ENCODE measurements around the gene NFATC4.

NFATC4 gene

GRCh38 chr14:24411443-24412389 lies 43.7 kb downstream of the NFATC4 start:
- peak; percentile 36 for DNase-seq

GRCh38 chr14:24414077-24414476 lies 46.1 kb downstream of the NFATC4 start:
- no peak for DNase-seq

- DNase-seq, result no peak
Observed at GRCh38 chr14:24414732-24415420, 46.9 kb downstream of the NFATC4 start.

- no peak for DNase-seq
Observed at GRCh38 chr14:24415421-24416253, 47.7 kb downstream of the NFATC4 start.

- no peak for DNase-seq
Observed at GRCh38 chr14:24416254-24416931, 48.4 kb downstream of the NFATC4 start.

- no peak for DNase-seq
Observed at GRCh38 chr14:24416932-24417619, 49.1 kb downstream of the NFATC4 start.

GRCh38 chr14:24417832-24418491 lies 50.0 kb downstream of the NFATC4 start:
- DNase-seq, result no peak

- no peak for DNase-seq
Observed at GRCh38 chr14:24418492-24418873, 50.5 kb downstream of the NFATC4 start.

- no peak for DNase-seq
Observed at GRCh38 chr14:24422261-24422660, 54.3 kb downstream of the NFATC4 start.

GRCh38 chr14:24422694-24423601 lies 55.0 kb downstream of the NFATC4 start:
- DNase-seq, result no peak

- DNase-seq, result no peak
Observed at GRCh38 chr14:24425704-24426103, 57.7 kb downstream of the NFATC4 start.

GRCh38 chr14:24426150-24426911 lies 58.3 kb downstream of the NFATC4 start:
- no peak for DNase-seq

GRCh38 chr14:24426912-24427536 lies 59.0 kb downstream of the NFATC4 start:
- no peak for DNase-seq

GRCh38 chr14:24427537-24428508 lies 59.8 kb downstream of the NFATC4 start:
- DNase-seq, result no peak

GRCh38 chr14:24428628-24429394 lies 60.8 kb downstream of the NFATC4 start:
- DNase-seq, result no peak

Data from NCI-H524 treated with DMSO at 0.1 percent for 48 hours (cell line).